Hepatic stellate cell (primary cell): ENCODE measurements around the gene VPS37D.
"Not testable (repeated sequence)": the region's sequence is repeated elsewhere in the genome, so short reads cannot be mapped to it uniquely, and the experiment has no call there.

Experiments
- DNase-seq: peaks from one replicate; pipeline ENCODE4 v3.0.0; 2011; ENCODE audit warnings: low spot score

The VPS37D gene

GRCh38 chr7:73667344-73668102, at the start of gene VPS37D:
Gene VPS37D (plus strand): TSS chr7:73667831. CDS start chr7:73667959, 128 bp downstream.
- peak; percentile 93 for DNase-seq

GRCh38 chr7:73618538-73618937, 49.1 kb upstream of the VPS37D start:
- no peak for DNase-seq

- not testable (repeated sequence) for DNase-seq
Measured at GRCh38 chr7:73619394-73619793, 48.2 kb upstream of the VPS37D start.

GRCh38 chr7:73621168-73622063, 46.2 kb upstream of the VPS37D start:
- no peak for DNase-seq

GRCh38 chr7:73622527-73622908, 45.1 kb upstream of the VPS37D start:
- no peak for DNase-seq

- no peak for DNase-seq
Measured at GRCh38 chr7:73622909-73623797, 44.5 kb upstream of the VPS37D start.

- DNase-seq: peak; percentile 86
Measured at GRCh38 chr7:73623798-73624668, 43.6 kb upstream of the VPS37D start, which contains the start of gene MLXIPL. Gene MLXIPL (minus strand): TSS chr7:73624522. CDS start chr7:73624492, 30 bp downstream.

- no peak for DNase-seq
Measured at GRCh38 chr7:73624669-73625001, 43.0 kb upstream of the VPS37D start.

- DNase-seq: no peak
Measured at GRCh38 chr7:73625276-73625675, 42.4 kb upstream of the VPS37D start.

- no peak for DNase-seq
Measured at GRCh38 chr7:73626814-73627213, 40.8 kb upstream of the VPS37D start.

- DNase-seq: no peak
Measured at GRCh38 chr7:73628504-73628903, 39.1 kb upstream of the VPS37D start.

- DNase-seq: no peak
Measured at GRCh38 chr7:73631558-73631957, 36.1 kb upstream of the VPS37D start.

- DNase-seq: no peak
Measured at GRCh38 chr7:73633323-73633722, 34.3 kb upstream of the VPS37D start.

GRCh38 chr7:73633844-73634243, 33.8 kb upstream of the VPS37D start:
- DNase-seq: no peak

GRCh38 chr7:73635428-73636200, 32.0 kb upstream of the VPS37D start:
- no peak for DNase-seq

- no peak for DNase-seq
Measured at GRCh38 chr7:73638911-73639310, 28.7 kb upstream of the VPS37D start.

GRCh38 chr7:73642834-73643233, 24.8 kb upstream of the VPS37D start:
- DNase-seq: no peak

GRCh38 chr7:73644688-73645286, 22.8 kb upstream of the VPS37D start:
- DNase-seq: no peak

GRCh38 chr7:73645643-73646174, 21.9 kb upstream of the VPS37D start:
- DNase-seq: no peak
